Neuron (in vitro differentiated cells): ENCODE results near the gene POMZP3.
"Not testable (repeated sequence)": the region's sequence is repeated elsewhere in the genome, so short reads cannot be mapped to it uniquely, and the experiment has no call there.

Experiments
- H2AFZ ChIP-seq: one replicate; pipeline ENCODE4 v1.6.1; 2013; ENCODE audit warnings: low read depth, mild to moderate bottlenecking, inconsistent platforms, low read length, moderate library complexity
- H3K27me3 ChIP-seq: one replicate; pipeline ENCODE4 v1.6.1; 2013; ENCODE audit warnings: low read length; ENCODE audit not compliant: insufficient read depth
- H3K36me3 ChIP-seq: one replicate; pipeline ENCODE4 v1.6.1; 2013; ENCODE audit warnings: low read length; ENCODE audit not compliant: insufficient read depth
- H3K4me1 ChIP-seq: one replicate; pipeline ENCODE4 v1.6.1; 2013; ENCODE audit warnings: low read length; ENCODE audit not compliant: insufficient read depth
- H3K4me3 ChIP-seq: 2 replicates; pipeline ENCODE4 v1.5.1; 2013; ENCODE audit warnings: mild to moderate bottlenecking, low read length, moderate library complexity
- H3K9me3 ChIP-seq: one replicate; pipeline ENCODE4 v1.6.1; 2013; ENCODE audit warnings: low read length

The POMZP3 gene

DNA sequence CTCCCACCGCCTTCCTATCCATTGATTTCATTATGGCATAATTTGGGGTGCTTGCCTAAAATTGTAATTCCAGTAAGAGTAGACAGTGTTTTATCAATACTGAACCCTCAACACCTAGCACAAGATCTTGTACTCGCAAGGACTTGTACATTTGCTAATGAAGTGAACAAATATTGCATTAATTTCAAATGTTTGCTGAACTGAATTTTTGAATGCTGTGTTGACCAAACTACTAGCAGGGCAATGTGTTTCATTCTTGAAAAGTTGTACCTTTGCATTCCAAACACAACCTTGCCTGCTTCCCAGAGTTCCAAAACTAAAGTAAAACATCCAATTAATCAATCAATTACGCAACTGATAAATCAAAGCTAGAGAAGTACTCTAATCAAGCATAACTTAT is 26.4 kb downstream of the POMZP3 start:
- H3K4me3 ChIP-seq, H3K27me3 ChIP-seq, H2AFZ ChIP-seq, H3K9me3 ChIP-seq, H3K36me3 ChIP-seq, H3K4me1 ChIP-seq: not testable (repeated sequence)

DNA sequence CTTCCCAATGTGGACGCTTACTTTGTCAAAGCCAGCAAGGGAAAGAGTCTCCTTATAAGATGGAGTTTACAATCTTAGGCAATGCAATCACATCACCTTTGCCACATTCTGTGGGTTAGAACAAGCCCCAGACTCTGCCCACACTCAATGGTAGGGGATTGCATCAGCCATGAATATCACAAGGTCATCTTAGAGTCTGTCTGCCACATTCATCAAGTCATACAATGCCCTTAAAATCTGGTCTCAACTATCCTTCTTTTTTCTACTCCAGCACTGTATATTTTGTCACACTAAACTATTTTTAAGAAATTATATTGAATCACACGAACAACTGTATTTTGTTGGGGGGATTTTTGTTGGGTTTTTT is 27.0 kb downstream of the POMZP3 start:
- not testable (repeated sequence) for H3K9me3 ChIP-seq, H3K36me3 ChIP-seq, H2AFZ ChIP-seq, H3K4me1 ChIP-seq, H3K4me3 ChIP-seq, H3K27me3 ChIP-seq

DNA sequence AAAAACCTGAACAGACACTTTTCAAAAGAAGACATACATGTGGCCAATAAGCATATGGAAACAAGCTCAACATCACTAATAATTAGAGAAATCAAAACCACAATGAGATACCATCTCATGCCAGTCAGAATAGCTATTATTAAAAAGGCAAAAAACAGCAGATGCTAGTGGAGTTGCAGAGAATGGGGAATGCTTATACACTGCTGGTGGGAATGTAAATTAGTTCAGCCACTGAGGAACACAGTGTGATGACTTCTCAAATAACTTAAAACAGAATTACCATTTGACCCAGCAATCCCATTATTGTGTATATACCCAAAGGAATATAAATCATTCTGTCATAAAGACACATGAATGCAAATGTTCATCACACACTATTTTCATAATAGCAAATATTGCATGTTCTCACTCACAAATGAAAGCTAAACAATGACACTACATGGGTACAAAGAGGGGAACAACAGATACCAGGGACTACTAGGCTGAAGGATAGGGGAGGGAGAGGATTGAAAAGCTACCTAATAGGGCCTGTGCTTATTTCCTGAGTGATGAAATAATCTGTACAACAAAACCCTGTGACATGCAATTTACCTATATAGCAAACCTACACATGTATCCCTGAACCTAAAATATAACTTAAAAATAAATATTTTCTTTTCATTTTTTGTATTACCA is 28.4 kb downstream of the POMZP3 start:
- H2AFZ ChIP-seq, H3K4me1 ChIP-seq, H3K36me3 ChIP-seq, H3K9me3 ChIP-seq, H3K27me3 ChIP-seq, H3K4me3 ChIP-seq: not testable (repeated sequence)

- H3K4me1 ChIP-seq, H3K27me3 ChIP-seq, H3K4me3 ChIP-seq, H3K9me3 ChIP-seq, H2AFZ ChIP-seq, H3K36me3 ChIP-seq: not testable (repeated sequence)
Observed at GRCh38 chr7:76597288-76597687, 29.8 kb downstream of the POMZP3 start.

DNA sequence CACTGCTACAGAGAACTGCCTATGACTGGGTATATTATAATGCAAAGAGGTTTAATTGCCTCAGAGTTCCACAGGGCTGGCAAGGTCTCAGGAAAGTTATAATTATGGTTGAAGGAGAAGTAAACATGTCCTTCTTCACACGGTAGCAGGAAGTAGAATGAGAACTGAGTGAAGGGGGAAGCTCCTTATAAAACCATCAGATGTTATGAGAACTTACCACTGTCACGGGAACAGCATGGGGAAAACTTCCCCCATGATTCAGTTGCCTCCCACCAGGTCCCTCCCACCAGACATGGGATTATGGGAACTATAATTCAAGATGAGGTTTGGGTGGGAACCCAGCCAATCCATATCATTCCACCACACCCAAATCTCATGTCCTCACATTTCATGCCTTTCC is 34.4 kb downstream of the POMZP3 start:
- not testable (repeated sequence) for H3K4me3 ChIP-seq, H3K36me3 ChIP-seq, H3K9me3 ChIP-seq, H3K27me3 ChIP-seq, H2AFZ ChIP-seq, H3K4me1 ChIP-seq

DNA sequence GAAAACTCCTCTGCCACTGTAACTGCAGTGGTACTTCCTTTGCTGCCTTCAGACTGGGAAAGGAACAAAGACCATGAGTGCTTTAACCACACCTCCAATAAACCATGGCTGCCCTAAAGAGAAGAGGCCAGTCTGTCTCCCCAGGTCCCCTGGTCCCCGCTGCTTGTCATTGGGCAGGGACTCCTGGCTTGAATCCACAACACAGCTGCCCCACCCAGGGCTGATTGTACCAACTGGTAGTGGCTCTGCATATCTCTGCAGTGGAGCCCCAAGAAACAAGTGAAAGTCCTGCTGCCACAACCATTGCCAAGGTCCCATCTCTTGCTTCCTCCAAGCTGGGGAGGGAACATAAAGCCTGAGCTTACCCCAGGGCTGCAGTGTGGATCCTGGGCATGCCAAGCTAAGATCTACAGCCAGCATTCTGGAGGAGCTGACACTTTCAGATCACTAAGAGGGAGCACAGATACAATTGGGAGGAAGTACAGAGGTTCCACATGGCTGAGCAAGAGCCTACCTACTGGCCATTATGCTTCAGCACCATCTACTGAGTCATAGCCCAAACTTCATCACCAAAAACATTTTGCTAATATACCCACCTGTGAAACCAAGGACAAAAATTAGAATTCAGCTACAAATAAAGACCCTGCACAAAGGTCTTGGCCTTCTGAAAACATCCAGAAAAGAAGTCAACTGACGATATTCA is 35.3 kb downstream of the POMZP3 start:
- H2AFZ ChIP-seq: not testable (repeated sequence)

GRCh38 chr7:76591033-76591432 is 36.0 kb downstream of the POMZP3 start:
- H2AFZ ChIP-seq, H3K36me3 ChIP-seq, H3K4me3 ChIP-seq, H3K4me1 ChIP-seq, H3K27me3 ChIP-seq, H3K9me3 ChIP-seq: not testable (repeated sequence)

More for the DNA sequence above, 35.3 kb downstream of the POMZP3 start:
- H3K4me1 ChIP-seq, H3K4me3 ChIP-seq, H3K9me3 ChIP-seq, H3K36me3 ChIP-seq, H3K27me3 ChIP-seq: not testable (repeated sequence)

- not testable (repeated sequence) for H3K27me3 ChIP-seq, H3K9me3 ChIP-seq, H3K36me3 ChIP-seq, H3K4me1 ChIP-seq, H3K4me3 ChIP-seq, H2AFZ ChIP-seq
Observed at GRCh38 chr7:76588586-76588985, 38.5 kb downstream of the POMZP3 start.

- H3K9me3 ChIP-seq, H3K4me3 ChIP-seq, H3K4me1 ChIP-seq, H2AFZ ChIP-seq, H3K27me3 ChIP-seq, H3K36me3 ChIP-seq: not testable (repeated sequence)
Observed at GRCh38 chr7:76586585-76587315, 40.3 kb downstream of the POMZP3 start.

GRCh38 chr7:76583636-76584281 is 43.3 kb downstream of the POMZP3 start:
- H3K4me3 ChIP-seq, H3K9me3 ChIP-seq, H2AFZ ChIP-seq, H3K4me1 ChIP-seq, H3K27me3 ChIP-seq, H3K36me3 ChIP-seq: not testable (repeated sequence)

DNA sequence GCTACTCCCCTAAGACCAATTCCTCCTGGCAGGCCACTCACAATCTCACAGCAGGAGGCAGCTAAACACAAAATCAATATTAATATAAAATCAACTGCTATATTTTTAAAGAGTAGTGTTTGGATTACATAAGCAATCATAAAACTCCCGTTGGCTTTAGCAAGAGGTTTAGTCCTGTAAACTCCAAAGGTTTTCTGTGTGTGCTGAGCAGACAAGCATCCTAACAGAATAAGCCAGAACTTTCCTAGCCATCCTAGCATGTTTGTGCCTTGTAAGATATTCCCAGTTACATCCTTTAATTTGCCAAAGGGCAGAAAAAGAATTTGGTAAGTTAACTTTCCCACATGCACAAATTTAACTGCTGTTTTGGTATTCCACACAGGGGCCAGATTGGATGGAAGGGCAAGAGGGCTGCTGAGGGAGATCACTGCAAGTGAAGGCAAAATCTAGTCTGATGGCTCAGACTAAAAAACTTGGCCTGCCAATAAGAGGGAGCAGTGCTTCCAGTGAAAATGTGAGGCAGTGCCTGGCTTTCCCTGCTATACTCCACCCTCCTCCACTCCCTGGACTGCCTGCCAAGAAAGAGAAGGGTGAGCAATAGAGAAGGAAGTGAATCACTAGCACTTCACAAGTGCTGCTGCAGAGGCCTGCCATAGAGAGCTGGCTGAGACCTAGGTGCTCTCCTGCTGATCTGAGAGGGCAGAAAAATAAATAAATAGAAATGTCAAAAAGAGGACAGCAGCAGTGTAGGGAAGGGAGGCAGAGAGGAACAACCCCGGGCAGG is 44.0 kb downstream of the POMZP3 start:
- not testable (repeated sequence) for H3K4me3 ChIP-seq, H3K27me3 ChIP-seq, H3K36me3 ChIP-seq, H2AFZ ChIP-seq, H3K9me3 ChIP-seq, H3K4me1 ChIP-seq

GRCh38 chr7:76575919-76576655 is 51.0 kb downstream of the POMZP3 start:
- not testable (repeated sequence) for H3K27me3 ChIP-seq, H2AFZ ChIP-seq, H3K4me3 ChIP-seq, H3K36me3 ChIP-seq, H3K9me3 ChIP-seq, H3K4me1 ChIP-seq
